CD4-positive, alpha-beta T cell treated with Interleukin-4 for 4 hours (primary cell): Measurements from ENCODE around the gene SRGAP2B.
"Not testable (repeated sequence)": the region's sequence is repeated elsewhere in the genome, so short reads cannot be mapped to it uniquely, and the experiment has no call there.

Experiments
- DNase-seq: peaks from one replicate; pipeline ENCODE4 v3.0.0-alpha.2; 2020

Gene SRGAP2B

DNA sequence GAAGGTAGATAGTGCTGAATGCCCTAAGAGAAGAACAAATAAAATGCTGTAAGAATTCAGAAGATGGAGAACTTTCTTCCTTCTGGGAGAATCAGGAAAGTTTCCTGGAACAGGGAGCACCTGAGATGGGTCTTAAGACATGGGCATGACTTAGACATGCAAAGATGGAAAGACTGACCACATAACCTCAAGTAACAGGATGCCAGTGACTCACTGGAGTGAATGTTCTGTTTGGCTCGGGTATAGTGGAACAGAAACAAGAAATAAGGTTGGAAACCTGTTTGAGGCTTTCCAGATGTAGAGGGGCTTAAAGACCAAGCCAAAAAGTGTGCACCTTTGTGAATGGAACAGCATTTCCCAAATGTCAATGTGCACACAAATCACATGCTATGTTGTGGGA lies 102.2 kb downstream of the SRGAP2B start:
- not testable (repeated sequence) for DNase-seq

GRCh38 chr1:144990611-144991010 lies 104.5 kb downstream of the SRGAP2B start:
- not testable (repeated sequence) for DNase-seq

- DNase-seq, result not testable (repeated sequence)
Observed at GRCh38 chr1:144987131-144987530, 108.0 kb downstream of the SRGAP2B start.

- not testable (repeated sequence) for DNase-seq
Observed at GRCh38 chr1:144986171-144986860, 108.8 kb downstream of the SRGAP2B start.

DNA sequence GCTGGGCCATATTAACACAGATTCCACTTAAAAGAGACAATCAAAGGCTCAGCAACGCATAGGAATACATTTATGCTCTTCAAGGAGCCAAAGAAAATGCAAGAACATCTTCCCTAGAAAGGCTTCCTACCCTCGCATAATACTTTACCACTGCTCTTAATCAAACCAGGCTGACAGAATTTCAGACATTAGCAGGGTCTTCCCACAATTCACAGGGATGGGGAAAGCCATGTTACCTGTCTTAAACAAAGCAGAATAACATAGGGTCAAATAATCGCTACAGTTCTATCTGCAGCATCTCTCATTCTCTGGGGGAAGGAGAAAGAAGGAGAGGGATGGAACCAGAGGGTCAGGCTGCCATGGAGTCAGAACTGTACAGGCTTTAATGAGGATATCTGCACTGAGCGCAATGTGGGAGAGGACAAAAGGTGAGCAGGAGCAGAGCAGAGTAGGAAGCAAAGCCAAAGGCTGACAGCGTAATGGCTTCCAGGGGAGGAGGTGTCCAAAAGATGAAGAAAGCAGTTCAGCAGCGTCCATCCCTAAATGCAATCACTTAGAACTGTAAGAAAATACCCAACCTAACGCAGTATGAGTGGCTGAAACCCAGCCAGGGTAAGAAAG lies 109.5 kb downstream of the SRGAP2B start:
- DNase-seq, result not testable (repeated sequence)

GRCh38 chr1:144982802-144983525 lies 112.2 kb downstream of the SRGAP2B start:
- DNase-seq, result not testable (repeated sequence)

DNA sequence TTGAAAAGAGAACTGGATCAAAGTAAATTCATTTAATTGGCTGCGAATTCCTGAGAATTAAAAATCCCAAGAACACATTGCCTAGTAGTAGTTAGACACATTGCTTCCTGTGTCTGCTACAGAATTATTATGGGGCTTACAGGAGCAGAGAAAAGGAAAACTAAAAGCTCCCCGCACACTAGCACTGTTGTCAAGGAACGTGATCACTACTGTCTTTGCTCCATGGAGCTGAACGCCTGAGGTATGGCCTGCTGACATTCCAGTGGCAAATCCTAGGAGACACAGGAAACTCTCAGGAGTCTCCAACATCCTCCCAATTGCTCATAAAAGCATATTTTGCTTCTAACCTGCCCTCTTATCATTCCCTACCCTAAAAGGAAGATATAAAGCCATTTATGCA lies 114.0 kb downstream of the SRGAP2B start:
- DNase-seq, result not testable (repeated sequence)

DNA sequence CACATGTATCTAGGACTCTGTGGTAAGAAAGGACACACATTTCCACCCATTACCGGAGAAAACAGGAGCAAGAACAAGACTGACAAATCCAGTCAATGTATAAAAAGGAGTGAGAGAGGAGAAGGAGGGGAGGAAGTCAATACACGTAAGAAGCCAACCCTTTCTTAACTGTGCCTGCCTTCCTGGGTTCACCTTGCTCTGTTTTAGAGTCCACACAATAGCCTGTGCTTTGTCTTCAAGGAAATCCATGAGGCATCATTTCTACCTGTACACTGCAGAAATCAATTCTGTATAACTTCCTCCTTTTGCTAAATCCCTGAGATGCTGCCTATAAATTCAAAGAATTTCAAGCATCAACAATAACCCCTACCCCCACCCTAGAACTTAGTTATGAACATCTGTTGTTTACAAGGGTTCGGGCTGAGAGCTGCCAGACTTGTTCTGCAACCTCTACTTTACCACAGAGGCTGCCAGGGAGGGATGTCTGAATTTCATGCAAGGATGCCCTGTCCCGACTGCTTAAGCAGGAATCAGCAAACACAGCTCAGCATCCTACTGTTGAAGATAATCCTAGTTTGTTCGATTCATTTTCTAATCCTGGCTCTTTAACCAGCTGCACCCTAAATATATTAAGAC lies 115.0 kb downstream of the SRGAP2B start:
- DNase-seq, result not testable (repeated sequence)

- DNase-seq, result not testable (repeated sequence)
Observed at GRCh38 chr1:144977856-144978255, 117.3 kb downstream of the SRGAP2B start.

DNA sequence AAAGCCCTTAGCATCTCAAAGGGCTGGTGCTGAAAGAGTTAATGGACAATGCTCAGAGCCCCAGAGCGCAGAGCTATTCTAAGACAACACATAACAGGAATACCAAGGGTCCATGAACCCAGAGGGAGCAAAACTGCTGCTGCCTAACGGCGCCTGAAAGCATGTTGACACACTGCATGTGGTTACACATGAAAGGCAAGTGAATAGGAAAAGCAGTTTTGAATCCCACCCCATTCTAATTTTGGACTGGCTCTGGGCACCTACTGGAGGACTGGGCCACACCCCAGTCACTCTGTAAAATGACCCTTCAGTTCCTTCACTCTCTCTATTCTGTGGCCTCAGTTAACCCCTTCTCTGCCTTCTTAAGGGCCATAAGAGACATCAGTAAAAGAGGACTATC lies 123.2 kb downstream of the SRGAP2B start:
- not testable (repeated sequence) for DNase-seq

DNA sequence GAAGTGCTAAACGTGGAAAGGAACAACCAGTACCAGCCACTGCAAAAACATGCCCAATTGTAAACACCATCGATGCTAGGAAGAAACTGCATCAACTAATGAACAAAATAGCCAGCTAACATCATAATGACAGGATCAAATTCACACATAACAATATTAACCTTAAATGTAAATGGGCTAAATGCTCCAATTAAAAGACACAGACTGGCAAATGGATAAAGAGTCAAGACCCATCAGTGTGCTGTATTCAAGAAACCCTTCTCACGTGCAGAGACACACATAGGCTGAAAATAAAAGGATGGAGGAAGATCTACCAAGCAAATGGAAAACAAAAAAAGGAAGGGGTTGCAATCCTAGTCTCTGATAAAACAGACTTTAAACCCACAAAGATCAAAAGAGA lies 128.6 kb downstream of the SRGAP2B start:
- not testable (repeated sequence) for DNase-seq

- DNase-seq, result not testable (repeated sequence)
Observed at GRCh38 chr1:144964765-144965164, 130.4 kb downstream of the SRGAP2B start.

DNA sequence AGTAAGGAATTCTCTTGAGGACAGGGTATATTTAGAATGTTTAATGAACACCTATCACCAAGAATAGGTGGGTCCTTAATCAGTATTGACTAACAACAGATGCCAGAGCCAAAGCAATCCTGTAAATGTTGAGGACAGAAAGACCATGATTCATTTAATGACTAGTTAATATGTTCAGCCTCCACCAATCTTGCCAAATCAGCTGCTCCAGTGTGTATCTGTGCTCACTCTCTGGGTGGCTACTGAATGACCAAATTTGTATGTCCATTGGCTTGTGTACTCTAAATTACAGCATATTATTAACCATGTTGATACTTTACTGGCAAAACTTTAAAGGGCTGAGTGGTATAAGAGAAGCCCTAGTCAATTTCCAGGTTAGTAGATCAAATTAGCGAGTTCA lies 130.9 kb downstream of the SRGAP2B start:
- not testable (repeated sequence) for DNase-seq

DNA sequence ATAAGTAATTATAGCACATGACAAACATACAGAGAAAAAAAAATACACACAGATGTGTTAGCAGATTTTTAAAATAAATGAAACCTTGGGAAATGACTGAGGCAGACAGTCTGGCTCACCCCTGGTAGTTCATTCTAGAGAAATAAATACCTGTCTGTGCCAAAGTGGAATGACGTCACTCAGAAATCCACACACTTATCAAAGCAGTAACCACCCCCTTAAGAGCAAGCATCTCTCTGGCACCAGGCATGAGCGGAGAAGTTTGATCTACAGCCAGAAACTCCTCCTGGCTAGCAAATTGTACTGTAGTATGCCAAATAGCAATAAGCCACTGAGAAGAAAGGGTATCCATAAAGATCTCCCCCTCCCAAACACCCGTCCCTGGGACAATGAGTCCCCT lies 131.6 kb downstream of the SRGAP2B start:
- not testable (repeated sequence) for DNase-seq

GRCh38 chr1:144961604-144962583 lies 133.2 kb downstream of the SRGAP2B start:
- DNase-seq, result not testable (repeated sequence)

GRCh38 chr1:144960929-144961488 lies 134.1 kb downstream of the SRGAP2B start:
- not testable (repeated sequence) for DNase-seq

DNA sequence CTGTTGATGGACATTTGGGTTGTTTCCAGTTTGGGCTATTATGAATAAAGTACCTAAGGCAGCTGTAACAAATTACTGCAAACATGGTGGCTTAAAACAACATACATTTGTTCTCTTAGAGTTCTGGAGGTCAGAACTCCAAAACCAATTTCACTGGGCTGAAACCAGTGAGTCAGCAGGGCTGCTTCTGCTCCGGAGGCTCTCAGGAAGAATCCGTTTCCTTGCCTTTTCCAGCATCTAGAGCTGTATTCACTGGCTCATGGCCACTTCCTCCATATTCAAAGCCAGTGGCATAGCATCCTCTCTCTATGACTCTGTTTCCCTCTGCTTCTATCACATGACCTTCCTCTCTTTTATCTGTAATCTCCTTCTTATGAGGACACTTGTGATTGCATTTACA lies 146.7 kb downstream of the SRGAP2B start:
- not testable (repeated sequence) for DNase-seq

DNA sequence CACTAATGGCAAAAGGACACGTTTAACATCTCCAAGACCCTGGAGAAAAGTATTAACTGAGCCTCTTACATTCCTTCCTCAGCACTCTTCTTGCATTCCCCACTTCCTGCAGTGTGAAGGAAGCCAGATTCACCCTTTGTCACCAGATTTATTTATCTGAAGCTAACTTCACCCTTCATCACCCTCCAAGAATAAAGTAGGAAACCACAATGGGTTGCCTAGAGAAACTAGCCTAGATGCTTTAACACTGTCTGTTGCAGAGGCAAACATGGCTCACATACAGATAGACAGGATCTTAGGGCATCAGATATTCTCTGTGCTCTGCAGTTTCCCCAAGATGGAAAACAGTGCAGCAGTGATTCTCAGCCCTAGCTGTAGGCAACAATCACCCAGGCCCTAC lies 147.6 kb downstream of the SRGAP2B start:
- DNase-seq, result not testable (repeated sequence)

GRCh38 chr1:144946525-144947480 lies 148.3 kb downstream of the SRGAP2B start:
- not testable (repeated sequence) for DNase-seq

DNA sequence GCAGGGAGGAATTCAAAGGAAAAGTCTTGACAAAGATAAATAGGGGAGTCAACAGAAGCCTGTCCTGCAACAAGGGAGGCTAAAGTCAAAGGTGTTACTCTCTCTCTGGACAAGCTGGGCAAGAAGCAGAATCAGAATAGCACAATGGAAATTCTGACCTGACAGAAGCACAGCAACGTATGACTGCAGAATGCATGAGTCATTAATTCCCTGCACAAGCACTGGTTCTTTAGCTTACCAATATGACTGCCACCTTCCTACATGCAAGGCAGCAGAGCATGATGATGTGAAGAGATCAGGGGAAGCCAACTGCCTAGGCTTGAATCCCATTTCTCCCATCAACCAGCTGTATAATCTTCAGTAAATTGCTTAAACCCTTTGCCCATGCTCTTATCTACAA lies 153.4 kb downstream of the SRGAP2B start:
- not testable (repeated sequence) for DNase-seq
